Measurements from ENCODE around the gene HP1BP3.

DNA sequence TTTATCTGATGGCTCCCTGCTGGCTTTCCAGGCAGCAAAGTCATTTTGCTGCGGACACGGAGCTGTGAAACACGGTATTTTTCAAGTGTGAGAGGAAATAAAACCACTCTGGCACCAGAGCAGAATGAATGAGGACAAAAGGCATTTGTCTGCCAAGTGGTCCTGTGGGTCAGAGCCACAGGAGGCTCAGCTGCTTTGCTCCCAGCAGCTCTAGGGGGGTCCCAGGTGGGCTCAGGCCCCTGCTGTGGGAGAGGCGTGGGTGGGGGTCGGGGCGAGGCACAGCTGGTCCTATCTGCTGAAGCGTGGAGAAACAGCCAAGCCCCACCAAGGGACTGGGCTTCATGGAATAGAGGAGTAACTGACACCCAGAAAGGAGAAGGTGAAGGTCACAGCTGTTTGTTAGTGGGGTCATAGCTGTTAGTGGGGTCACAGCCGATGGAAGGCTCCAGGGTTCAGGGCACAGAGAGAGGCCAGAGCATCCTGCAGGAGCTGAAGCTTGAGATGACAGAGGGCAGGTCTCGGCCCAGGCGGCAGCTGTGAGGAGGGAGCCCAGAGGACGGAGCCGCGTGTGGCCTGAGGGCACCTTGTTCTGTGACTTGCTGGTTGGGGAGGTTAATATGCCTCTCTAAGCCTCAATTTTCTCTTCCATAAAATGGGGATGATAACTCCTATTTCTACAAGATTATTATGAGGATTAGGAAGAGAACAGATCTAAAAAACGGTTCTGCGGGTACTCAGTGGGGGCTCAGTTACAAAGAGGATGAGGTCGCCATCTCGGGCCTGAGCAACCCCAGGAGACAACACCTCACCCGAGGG, 76.4 kb downstream of the HP1BP3 start:
- TF ChIP-seq, protein P1, sequence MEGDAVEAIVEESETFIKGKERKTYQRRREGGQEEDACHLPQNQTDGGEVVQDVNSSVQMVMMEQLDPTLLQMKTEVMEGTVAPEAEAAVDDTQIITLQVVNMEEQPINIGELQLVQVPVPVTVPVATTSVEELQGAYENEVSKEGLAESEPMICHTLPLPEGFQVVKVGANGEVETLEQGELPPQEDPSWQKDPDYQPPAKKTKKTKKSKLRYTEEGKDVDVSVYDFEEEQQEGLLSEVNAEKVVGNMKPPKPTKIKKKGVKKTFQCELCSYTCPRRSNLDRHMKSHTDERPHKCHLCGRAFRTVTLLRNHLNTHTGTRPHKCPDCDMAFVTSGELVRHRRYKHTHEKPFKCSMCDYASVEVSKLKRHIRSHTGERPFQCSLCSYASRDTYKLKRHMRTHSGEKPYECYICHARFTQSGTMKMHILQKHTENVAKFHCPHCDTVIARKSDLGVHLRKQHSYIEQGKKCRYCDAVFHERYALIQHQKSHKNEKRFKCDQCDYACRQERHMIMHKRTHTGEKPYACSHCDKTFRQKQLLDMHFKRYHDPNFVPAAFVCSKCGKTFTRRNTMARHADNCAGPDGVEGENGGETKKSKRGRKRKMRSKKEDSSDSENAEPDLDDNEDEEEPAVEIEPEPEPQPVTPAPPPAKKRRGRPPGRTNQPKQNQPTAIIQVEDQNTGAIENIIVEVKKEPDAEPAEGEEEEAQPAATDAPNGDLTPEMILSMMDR (IDR thresholded peaks at IDR 0.05): no peak
- TF ChIP-seq POLR2AphosphoS5 (IDR thresholded peaks at IDR 0.05): no peak
- TF ChIP-seq POLR2A (IDR thresholded peaks at IDR 0.05): no peak

Measured in sigmoid colon (tissue), 4 donors.